Astrocyte (in vitro differentiated cells and primary cell): ENCODE data around the gene SAV1. TPM values are rescaled to one million over a fixed set of nuclear protein-coding genes. Genes with fewer than 3 reads are reported as not detected.
"Not testable (repeated sequence)": the region's sequence is repeated elsewhere in the genome, so short reads cannot be mapped to it uniquely, and the experiment has no call there.

Experiments used
- DNase-seq: peaks from one replicate; pipeline ENCODE4 v3.0.0-alpha.2; 2010; ENCODE audit warnings: low read depth
- FAIRE-seq: peaks from 2 replicates; lab custom pipeline; 2011; peaks lifted over from hg19 to GRCh38; lab: Jason Lieb, UNC
- H2AFZ ChIP-seq: 2 replicates; pipeline ENCODE4 v1.6.0; 2012; ENCODE audit warnings: low read depth, low read length, inconsistent platforms
- H3K27ac ChIP-seq: 2 replicates; pipeline ENCODE4 v1.5.1; 2011; ENCODE audit warnings: low read depth, low read length, inconsistent platforms
- H3K27me3 ChIP-seq: 2 replicates; pipeline ENCODE4 v1.6.0; 2011; ENCODE audit warnings: low read length, inconsistent platforms; ENCODE audit not compliant: insufficient read depth
- H3K36me3 ChIP-seq: 2 replicates; pipeline ENCODE4 v1.5.1; 2011; ENCODE audit warnings: low read length, inconsistent platforms; ENCODE audit not compliant: insufficient read depth
- H3K4me1 ChIP-seq: 2 replicates; pipeline ENCODE4 v1.5.1; 2011; ENCODE audit warnings: low read length, inconsistent platforms; ENCODE audit not compliant: insufficient read depth
- H3K4me2 ChIP-seq: 2 replicates; pipeline ENCODE4 v1.6.0; 2012; ENCODE audit warnings: low read length, inconsistent platforms
- H3K4me3 ChIP-seq: 2 replicates; pipeline ENCODE4 v1.5.1; 2011; ENCODE audit warnings: low read depth, mild to moderate bottlenecking, low read length, inconsistent platforms; ENCODE audit not compliant: insufficient read depth
- H3K79me2 ChIP-seq: 2 replicates; pipeline ENCODE4 v1.6.0; 2012; ENCODE audit warnings: mild to moderate bottlenecking, low read length, inconsistent platforms; ENCODE audit not compliant: insufficient read depth
- H3K9ac ChIP-seq: 2 replicates; pipeline ENCODE4 v1.6.0; 2012; ENCODE audit warnings: mild to moderate bottlenecking, low read length, inconsistent platforms
- H3K9me3 ChIP-seq: 2 replicates; pipeline ENCODE4 v1.5.1; 2012; ENCODE audit warnings: low read depth, mild to moderate bottlenecking, low read length, inconsistent platforms; ENCODE audit not compliant: insufficient read depth
- H4K20me1 ChIP-seq: 2 replicates; pipeline ENCODE4 v1.6.0; 2012; ENCODE audit warnings: low read length, inconsistent platforms; ENCODE audit not compliant: insufficient read depth
- H3K27ac Mint-ChIP-seq: one replicate; pipeline ENCODE4 v1.8.0; 2021; ENCODE audit warnings: mild to moderate bottlenecking, mixed read lengths; ENCODE audit not compliant: unreplicated experiment
- H3K27me3 Mint-ChIP-seq: one replicate; pipeline ENCODE4 v1.8.0; 2021; ENCODE audit warnings: low read depth, mixed read lengths; ENCODE audit not compliant: unreplicated experiment
- H3K36me3 Mint-ChIP-seq: one replicate; pipeline ENCODE4 v1.8.0; 2021; ENCODE audit warnings: low read depth, mixed read lengths; ENCODE audit not compliant: unreplicated experiment
- H3K4me1 Mint-ChIP-seq: one replicate; pipeline ENCODE4 v1.8.0; 2021; ENCODE audit warnings: low read depth, mixed read lengths; ENCODE audit not compliant: unreplicated experiment
- H3K4me3 Mint-ChIP-seq: one replicate; pipeline ENCODE4 v1.8.0; 2021; ENCODE audit warnings: mild to moderate bottlenecking, moderate library complexity, mixed read lengths; ENCODE audit not compliant: unreplicated experiment
- H3K9me3 Mint-ChIP-seq: one replicate; pipeline ENCODE4 v1.8.0; 2021; ENCODE audit warnings: mild to moderate bottlenecking, mixed read lengths; ENCODE audit not compliant: unreplicated experiment
- CTCF ChIP-seq: IDR thresholded peaks from 2 replicates; pipeline ENCODE4 v1.5.1; 2011; ENCODE audit warnings: low read depth, mild to moderate bottlenecking, inconsistent platforms, low read length, moderate library complexity; ENCODE audit not compliant: insufficient read depth
- EZH2 ChIP-seq: IDR thresholded peaks from 2 replicates; pipeline ENCODE4 v1.6.1; 2012; ENCODE audit warnings: mild to moderate bottlenecking, low read length, inconsistent platforms; ENCODE audit not compliant: insufficient read depth
- total RNA-seq: library from RNA; stranded (reverse); gene quantifications from 2 replicates; pipeline ENCODE4 v1.2.1, GENCODE V29; 2021

The SAV1 gene
- total RNA-seq, 1 donor from 2014 or later: 26.3 TPM

DNA sequence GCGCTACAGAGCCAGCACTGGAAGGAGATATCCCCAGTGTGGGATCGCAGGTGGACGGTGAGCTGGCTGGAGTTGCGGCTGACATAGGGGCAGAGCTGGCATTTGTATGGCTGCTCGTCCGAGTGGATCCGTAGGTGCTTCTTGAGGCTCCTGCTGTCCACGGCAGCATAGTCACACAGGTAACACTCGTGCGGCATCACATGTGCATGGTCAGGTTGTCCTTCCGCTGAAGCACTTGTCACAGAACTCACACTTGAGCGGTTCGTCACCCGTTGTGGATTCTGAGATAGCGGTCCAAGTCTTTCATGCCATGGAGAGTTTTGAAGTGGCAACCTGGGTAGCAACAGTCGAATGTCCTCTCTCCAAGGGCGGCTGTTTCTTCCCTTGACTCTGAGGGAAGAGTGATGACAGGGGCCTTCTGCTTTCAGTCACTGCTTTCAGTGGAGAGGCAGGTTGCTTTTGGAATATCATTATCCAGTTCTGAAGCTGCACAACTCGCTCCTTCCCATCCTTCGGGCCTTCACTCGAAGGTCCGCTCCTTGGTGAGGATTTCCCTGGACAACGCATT lies 37.0 kb upstream of the SAV1 start:
- H3K4me2 ChIP-seq: no peak overlapping the region
- Mint-ChIP-seq H3K4me3 (no peak overlapping the region), H3K27ac (no peak overlapping the region), H3K9me3 (peaks cover 7% of the 10 kb centered on the region), H3K27me3 (peaks cover 7% of the 10 kb centered on the region), H3K4me1 (no peaks in the 10 kb centered on the region), H3K36me3 (peaks cover 3% of the 10 kb centered on the region)
- no peak overlapping the region for H2AFZ ChIP-seq
- H3K79me2 ChIP-seq: no peaks in the 10 kb centered on the region
- H3K27me3 ChIP-seq: no peaks in the 10 kb centered on the region
- no peaks in the 10 kb centered on the region for H3K9me3 ChIP-seq
- no peak for DNase-seq
- H3K36me3 ChIP-seq: no peaks in the 10 kb centered on the region
- H4K20me1 ChIP-seq: no peaks in the 10 kb centered on the region
- H3K4me3 ChIP-seq: no peak overlapping the region
- no peaks in the 10 kb centered on the region for H3K4me1 ChIP-seq
- H3K9ac ChIP-seq: no peak overlapping the region
- no peak for TF ChIP-seq CTCF
- TF ChIP-seq EZH2: no peak
- FAIRE-seq: no peak
- no peak overlapping the region for H3K27ac ChIP-seq

DNA sequence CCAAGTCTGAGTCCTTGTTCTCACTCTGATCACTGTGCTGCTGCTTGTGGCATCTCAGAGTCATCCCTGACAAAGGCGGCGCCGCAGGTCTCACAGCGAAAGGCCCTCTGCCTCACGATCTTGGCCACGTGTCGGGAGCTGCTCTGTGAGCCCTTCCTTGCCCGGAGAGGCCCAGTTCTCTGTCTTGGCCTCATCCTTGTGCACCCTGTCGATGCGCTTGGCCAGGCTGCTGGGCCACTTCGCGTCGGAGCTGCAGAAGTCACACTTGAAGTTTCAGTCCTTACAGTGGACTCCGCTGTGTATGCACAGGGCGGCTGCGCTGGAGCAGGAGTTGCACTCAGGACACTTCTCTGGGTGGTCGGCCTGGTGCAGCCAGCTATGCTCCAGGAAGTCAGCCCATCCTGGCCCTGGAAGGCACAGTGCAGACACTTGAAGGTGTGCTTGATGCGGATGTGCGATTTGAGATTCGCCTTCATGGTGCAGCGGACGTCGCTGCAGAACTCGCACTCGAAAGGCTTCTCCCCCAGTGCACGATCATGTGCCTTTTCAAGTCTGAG lies 36.4 kb upstream of the SAV1 start:
- Histone ChIP-seq H4K20me1 (no peaks in the 10 kb centered on the region), H3K36me3 (no peaks in the 10 kb centered on the region), H3K79me2 (no peaks in the 10 kb centered on the region), H3K27me3 (no peaks in the 10 kb centered on the region), H3K9ac (no peak overlapping the region), H3K9me3 (no peaks in the 10 kb centered on the region), H3K4me3 (no peak overlapping the region), H3K4me2 (no peak overlapping the region), H3K27ac (no peak overlapping the region), H3K4me1 (no peaks in the 10 kb centered on the region), H2AFZ (no peak overlapping the region)
- H3K4me1 Mint-ChIP-seq: no peaks in the 10 kb centered on the region
- peaks cover 3% of the 10 kb centered on the region for H3K36me3 Mint-ChIP-seq
- TF ChIP-seq CTCF (no peak), EZH2 (no peak)
- no peak for FAIRE-seq
- H3K9me3 Mint-ChIP-seq: peaks cover 13% of the 10 kb centered on the region
- H3K4me3 Mint-ChIP-seq: no peak overlapping the region
- DNase-seq: no peak
- H3K27me3 Mint-ChIP-seq: peaks cover 10% of the 10 kb centered on the region
- no peak overlapping the region for H3K27ac Mint-ChIP-seq

GRCh38 chr14:50697659-50698290 lies 29.7 kb upstream of the SAV1 start:
- Histone ChIP-seq H3K79me2 (no peaks in the 10 kb centered on the region), H3K4me1 (no peaks in the 10 kb centered on the region), H3K4me3 (no peak overlapping the region), H3K4me2 (no peak overlapping the region), H4K20me1 (no peaks in the 10 kb centered on the region), H3K9ac (no peak overlapping the region), H3K36me3 (no peaks in the 10 kb centered on the region), H2AFZ (no peak overlapping the region), H3K27ac (no peak overlapping the region), H3K27me3 (no peaks in the 10 kb centered on the region), H3K9me3 (peaks cover 8% of the 10 kb centered on the region)
- Mint-ChIP-seq H3K36me3 (peaks cover 6% of the 10 kb centered on the region), H3K27ac (no peak overlapping the region), H3K27me3 (peaks cover 7% of the 10 kb centered on the region), H3K4me3 (no peak overlapping the region), H3K9me3 (peaks cover 30% of the 10 kb centered on the region), H3K4me1 (no peaks in the 10 kb centered on the region)
- DNase-seq (peak; percentile 18), FAIRE-seq (no peak)
- TF ChIP-seq EZH2 (no peak), CTCF (no peak)

- not testable (repeated sequence) for H3K27ac Mint-ChIP-seq, DNase-seq, H3K9me3 ChIP-seq, H3K79me2 ChIP-seq, H4K20me1 ChIP-seq, H3K4me3 ChIP-seq, H3K4me2 ChIP-seq, H3K9ac ChIP-seq, H3K4me1 ChIP-seq, FAIRE-seq, H3K36me3 ChIP-seq, H3K27me3 Mint-ChIP-seq, H2AFZ ChIP-seq, H3K27me3 ChIP-seq, H3K4me3 Mint-ChIP-seq, H3K4me1 Mint-ChIP-seq, H3K27ac ChIP-seq, H3K36me3 Mint-ChIP-seq
- H3K9me3 Mint-ChIP-seq: peaks cover 19% of the 10 kb centered on the region
These were observed 26.2 kb upstream of the SAV1 start for GRCh38 chr14:50694260-50694659.
